GM23338 (cell line): ENCODE data around the gene RAB32. TPM values are rescaled to one million over a fixed set of nuclear protein-coding genes. Genes with fewer than 3 reads are reported as not detected.

ENCODE experiments used
- ATAC-seq: fragments of 200-7000 bp; cut with Tn5 transposase; 3 replicates; pipeline ENCODE4 v1.9.1; 2020
- DNase-seq: peaks from one replicate; pipeline ENCODE4 v3.0.0-alpha.2; 2015; ENCODE audit warnings: low spot score
- H2AFZ ChIP-seq: fragments of 200-600 bp; sonication (generic); 2 replicates; pipeline ENCODE4 v1.8.0; 2016; ENCODE audit warnings: antibody characterized with exemption, mild to moderate bottlenecking, moderate library complexity
- H3F3A ChIP-seq: fragments of 200-600 bp; sonication (generic); replicated peaks from 2 replicates; pipeline ENCODE4 v1.8.0; 2017; ENCODE audit warnings: antibody characterized with exemption, mixed run types, low read depth
- H3K27ac ChIP-seq: fragments of 200-600 bp; sonication (generic); 2 replicates; pipeline ENCODE4 v1.6.1; 2016; ENCODE audit warnings: low read depth
- H3K27me3 ChIP-seq: fragments of 200-600 bp; sonication (generic); 2 replicates; pipeline ENCODE4 v1.8.0; 2016; ENCODE audit warnings: mild to moderate bottlenecking, mixed run types, moderate library complexity; ENCODE audit not compliant: insufficient read depth
- H3K36me3 ChIP-seq: fragments of 200-600 bp; sonication (generic); 2 replicates; pipeline ENCODE4 v1.8.0; 2016; ENCODE audit warnings: mild to moderate bottlenecking; ENCODE audit not compliant: insufficient read depth
- H3K4me1 ChIP-seq: fragments of 200-600 bp; sonication (generic); 2 replicates; pipeline ENCODE4 v1.8.0; 2016; ENCODE audit warnings: mild to moderate bottlenecking, moderate library complexity; ENCODE audit not compliant: insufficient read depth
- H3K4me2 ChIP-seq: fragments of 200-600 bp; sonication (generic); 2 replicates; pipeline ENCODE4 v1.7.1; 2017; ENCODE audit warnings: mixed run types
- H3K4me3 ChIP-seq: fragments of 200-600 bp; sonication (generic); 2 replicates; pipeline ENCODE4 v1.6.1; 2016; ENCODE audit warnings: mixed run types
- H3K79me2 ChIP-seq: fragments of 200-600 bp; sonication (generic); replicated peaks from 2 replicates; pipeline ENCODE4 v1.8.0; 2017; ENCODE audit warnings: mild to moderate bottlenecking; ENCODE audit not compliant: insufficient read depth
- H3K9me2 ChIP-seq: fragments of 200-600 bp; sonication (generic); 2 replicates; pipeline ENCODE4 v1.8.0; 2017; ENCODE audit not compliant: insufficient read depth
- H4K20me1 ChIP-seq: fragments of 200-600 bp; sonication (generic); replicated peaks from 2 replicates; pipeline ENCODE4 v1.8.0; 2017; ENCODE audit warnings: mild to moderate bottlenecking; ENCODE audit not compliant: insufficient read depth
- H3K27ac Mint-ChIP-seq: 2 replicates; pipeline ENCODE4 v1.8.0; 2020; ENCODE audit warnings: inconsistent platforms, mild to moderate bottlenecking, moderate library complexity, mixed read lengths
- H3K27me3 Mint-ChIP-seq: 3 replicates; pipeline ENCODE4 v1.8.0; 2022; ENCODE audit warnings: low read depth, mild to moderate bottlenecking, moderate library complexity, mixed read lengths, inconsistent platforms; ENCODE audit not compliant: insufficient read depth, poor library complexity
- H3K36me3 Mint-ChIP-seq: 3 replicates; pipeline ENCODE4 v1.8.0; 2021; ENCODE audit warnings: low read depth, mild to moderate bottlenecking, inconsistent platforms, moderate library complexity, mixed read lengths
- H3K4me1 Mint-ChIP-seq: 3 replicates; pipeline ENCODE4 v1.8.0; 2020; ENCODE audit warnings: mild to moderate bottlenecking, inconsistent platforms, mixed read lengths
- H3K4me3 Mint-ChIP-seq: 3 replicates; pipeline ENCODE4 v1.8.0; 2021; ENCODE audit warnings: moderate library complexity, mild to moderate bottlenecking, inconsistent platforms, mixed read lengths
- H3K9me3 Mint-ChIP-seq: 3 replicates; pipeline ENCODE4 v1.8.0; 2020; ENCODE audit warnings: moderate library complexity, mild to moderate bottlenecking, inconsistent platforms, mixed read lengths
- CREB1 ChIP-seq: fragments of 250-450 bp; sonication (Bioruptor Pico); IDR thresholded peaks from 2 replicates; pipeline ENCODE4 v1.5.0; 2020; ENCODE audit warnings: low read depth, mild to moderate bottlenecking, moderate library complexity
- CTCF ChIP-seq, 2 experiments: fragments of 200-600 bp in 1 of 2; sonication (generic) in 1 of 2; conservative IDR thresholded peaks; 2 replicates each; pipeline versions ENCODE4 v1.5.1 to v1.6.1; 2016 to 2017; ENCODE audit warnings: antibody characterized with exemption in 2 of 2, low read depth in 2 of 2, mild to moderate bottlenecking in 2 of 2, moderate library complexity in 1 of 2
- ETS1 ChIP-seq: IDR thresholded peaks from 2 replicates; pipeline ENCODE4 v1.6.1; 2016; ENCODE audit warnings: antibody characterized with exemption
- EZH2 ChIP-seq: fragments of 200-600 bp; sonication (generic); IDR thresholded peaks from one replicate; pipeline ENCODE4 v1.8.0; 2017; ENCODE audit warnings: antibody characterized with exemption, mild to moderate bottlenecking, low read depth; ENCODE audit not compliant: unreplicated experiment
- EZH2phosphoT487 ChIP-seq: fragments of 200-600 bp; sonication (generic); IDR thresholded peaks from one replicate; pipeline ENCODE4 v1.8.1; 2018; ENCODE audit warnings: antibody characterized with exemption; ENCODE audit not compliant: unreplicated experiment
- JUNB ChIP-seq: IDR thresholded peaks from one replicate; pipeline ENCODE4 v1.6.1; 2016; ENCODE audit warnings: antibody characterized with exemption; ENCODE audit not compliant: unreplicated experiment
- NANOG ChIP-seq: IDR thresholded peaks from 2 replicates; pipeline ENCODE4 v1.6.1; 2016; ENCODE audit warnings: antibody characterized with exemption, borderline replicate concordance
- POLR2AphosphoS5 ChIP-seq: IDR thresholded peaks from 2 replicates; pipeline ENCODE4 v1.6.1; 2016; ENCODE audit warnings: antibody characterized with exemption, low read depth
- REST ChIP-seq: IDR thresholded peaks from one replicate; pipeline ENCODE4 v1.6.1; 2018; ENCODE audit warnings: antibody characterized with exemption; ENCODE audit not compliant: unreplicated experiment
- STAT1 ChIP-seq: IDR thresholded peaks from one replicate; pipeline ENCODE4 v1.6.1; 2016; ENCODE audit warnings: antibody characterized with exemption; ENCODE audit not compliant: unreplicated experiment
- ZNF114 ChIP-seq: fragments of 250-450 bp; sonication (Bioruptor Pico); IDR thresholded peaks from 2 replicates; pipeline ENCODE4 v1.5.0; 2020; ENCODE audit warnings: mild to moderate bottlenecking, moderate library complexity
- ZNF331 ChIP-seq: fragments of 250-450 bp; sonication (Bioruptor Pico); IDR thresholded peaks from 2 replicates; pipeline ENCODE4 v1.5.0; 2020; ENCODE audit warnings: low read depth, mild to moderate bottlenecking, moderate library complexity
- ZNF462 ChIP-seq: fragments of 250-450 bp; sonication (Bioruptor Pico); IDR thresholded peaks from 2 replicates; pipeline ENCODE4 v1.5.0; 2020; ENCODE audit warnings: mild to moderate bottlenecking, moderate library complexity
- long read RNA-seq: library from polyadenylated mRNA; unstranded; transcript quantifications from one replicate; pipeline ENCODE4 v2.0.0, GENCODE V29; 2020; ENCODE audit not compliant: unreplicated experiment
- polyA plus RNA-seq: library from polyadenylated mRNA; unstranded; fragments of >200 nt; fragmentation: Nextera tagmentation; extraction: Ambion mirVana; gene quantifications from 2 replicates; pipeline ENCODE4 v1.2.1, GENCODE V29; 2016
- total RNA-seq: library from RNA; depleted of rRNA; stranded (reverse); fragments of >200 nt; shearing (Covaris generic); gene quantifications from 2 replicates; pipeline ENCODE4 v1.2.3, GENCODE V29; 2014; rRNA removed

The RAB32 gene
- total RNA-seq = 4.8 and 10.4 TPM in 2 replicates
- 5.7 and 5.9 TPM in 2 replicates for polyA plus RNA-seq
- long read RNA-seq, transcript RAB32-201 (3 exons, 1,217 nt) = major isoform, 5 of 6 reads
- long read RNA-seq, partial matches to known transcripts = 0 of 6 reads
- long read RNA-seq, other reads (novel, unspliced or antisense) = 1 of 6 reads

GRCh38 chr6:146543211-146543939 lies at the start of gene RAB32:
Gene RAB32 (plus strand): TSS chr6:146543833. CDS start chr6:146543872, 39 bp downstream.
- Histone ChIP-seq H3K9me2 (no peaks in the 10 kb centered on the region), H3K4me1 (peaks cover 25% of the 10 kb centered on the region), H3K4me3 (peak within 1 kb of the TSS; percentile 70), H4K20me1 (no peaks in the 10 kb centered on the region), H2AFZ (peak within 1 kb of the TSS; percentile 99), H3K4me2 (peak within 1 kb of the TSS; percentile 89), H3K27me3 (no peaks in the 10 kb centered on the region), H3K79me2 (peaks cover 9% of the 10 kb centered on the region; the same call in 1 of the 2 replicates), H3K27ac (peak within 1 kb of the TSS; percentile 10; the same call in 1 of the 2 replicates), H3K36me3 (no peaks in the 10 kb centered on the region), H3F3A (no peaks in the 10 kb centered on the region)
- H3K4me3 Mint-ChIP-seq = peak within 1 kb of the TSS; percentile 96
- ATAC-seq (peak; percentile 95), DNase-seq (peak; percentile 92)
- TF ChIP-seq EZH2phosphoT487 = no peak
- TF ChIP-seq EZH2 = no peak
- TF ChIP-seq STAT1 = no peak
- TF ChIP-seq ZNF331 = no peak
- TF ChIP-seq CTCF (conservative IDR thresholded peaks at IDR 0.05; ENCODE audit: low read depth in 2 of 2) = peak; percentile 61 to 68
- TF ChIP-seq NANOG = no peak
- TF ChIP-seq ZNF114 = peak; percentile 35; the same call in 1 of the 2 replicates
- TF ChIP-seq POLR2AphosphoS5 = peak; percentile 31
- TF ChIP-seq ZNF462 (CRISPR knock-in tag) = 0 out of 2 replicates have a peak, but pooled peaks have one; percentile 31
- TF ChIP-seq CREB1 (CRISPR knock-in tag) = 0 out of 2 replicates have a peak, but pooled peaks have one; percentile 3
- TF ChIP-seq JUNB = no peak
- no peak for TF ChIP-seq REST
- no peak for TF ChIP-seq ETS1
- H3K27ac Mint-ChIP-seq = no peak within 1 kb of the TSS
- H3K36me3 Mint-ChIP-seq = no peaks in the 10 kb centered on the region; the same call in 2 of the 3 replicates
- H3K9me3 Mint-ChIP-seq = no peaks in the 10 kb centered on the region; the same call in 2 of the 3 replicates
- H3K4me1 Mint-ChIP-seq = peaks cover 12% of the 10 kb centered on the region; the same call in 2 of the 3 replicates
- H3K27me3 Mint-ChIP-seq = no peaks in the 10 kb centered on the region
